HG03432 (cell line): ENCODE measurements around the gene SPAG9.
A peak's percentile ranks its signal among the peaks of the same experiment; 100 is the strongest.
"Not testable (repeated sequence)": the region's sequence is repeated elsewhere in the genome, so short reads cannot be mapped to it uniquely, and the experiment has no call there.

Experiments used
- ATAC-seq: cut with Tn5 transposase; IDR thresholded peaks from one replicate; pipeline ENCODE4 v1.9.1; 2021; ENCODE audit warnings: mild to moderate bottlenecking, moderate library complexity; ENCODE audit not compliant: unreplicated experiment

The SPAG9 gene

DNA sequence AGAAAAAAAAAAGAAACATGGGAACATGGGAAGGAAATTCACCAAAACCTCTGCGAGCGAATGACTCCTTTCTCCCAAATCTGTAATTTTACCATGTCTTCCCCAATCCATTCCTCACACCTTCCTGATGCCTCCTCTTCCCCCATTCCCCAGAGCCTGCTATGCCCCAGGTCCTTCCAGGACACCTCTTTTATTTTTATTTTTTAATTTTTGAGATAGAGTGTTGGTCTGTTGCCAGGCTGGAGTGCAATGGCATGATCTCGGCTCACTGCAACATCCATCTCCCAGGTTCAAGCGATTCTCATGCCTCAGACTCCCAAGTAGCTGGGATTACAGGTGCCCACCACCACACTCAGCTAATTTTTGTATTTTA, 179.0 kb downstream of the SPAG9 start:
- ATAC-seq: not testable (repeated sequence)

DNA sequence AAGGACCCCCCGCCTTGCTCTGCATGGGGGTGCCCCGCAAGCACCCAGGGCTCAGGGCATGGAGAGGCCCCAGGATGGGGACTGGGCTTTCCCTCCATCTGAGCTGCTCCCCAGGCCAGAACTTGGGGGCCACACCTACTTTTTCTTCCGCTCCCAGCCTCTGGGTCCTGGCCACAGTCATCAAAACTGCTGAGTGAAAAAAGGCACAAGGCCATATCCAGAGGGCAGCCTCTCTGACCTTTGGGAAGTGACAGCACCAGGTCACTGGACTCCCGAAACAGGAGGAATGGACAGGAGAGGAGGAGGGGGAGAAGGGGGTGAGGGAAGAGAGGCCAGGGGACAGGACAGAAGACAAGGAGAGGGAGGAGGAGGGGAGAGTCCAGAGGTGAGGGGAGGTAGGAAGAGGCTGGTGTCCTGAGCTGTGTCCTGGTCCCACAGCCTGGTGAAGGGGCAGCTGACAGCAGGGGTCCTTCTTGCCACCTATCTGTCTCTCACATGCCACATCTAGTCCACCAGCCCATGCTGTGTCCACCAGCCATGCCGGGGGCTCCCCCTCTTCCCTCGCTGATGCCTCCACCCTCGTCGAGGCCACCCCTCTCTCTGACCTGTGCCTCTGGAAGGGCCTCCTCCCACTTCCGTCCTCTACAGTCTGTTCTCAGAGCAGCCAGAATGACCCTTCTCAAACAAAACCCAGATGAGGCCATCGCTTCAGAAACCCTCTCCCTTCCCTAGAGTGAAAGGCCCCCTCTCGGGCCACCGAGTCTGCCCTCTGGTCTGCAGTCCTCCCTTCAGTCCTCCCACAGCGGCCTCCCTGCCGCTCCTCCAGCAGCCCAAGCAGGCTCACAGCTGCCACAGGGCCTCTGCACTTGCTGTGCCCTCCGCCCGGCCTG, 180.6 kb downstream of the SPAG9 start:
- no peak for ATAC-seq

DNA sequence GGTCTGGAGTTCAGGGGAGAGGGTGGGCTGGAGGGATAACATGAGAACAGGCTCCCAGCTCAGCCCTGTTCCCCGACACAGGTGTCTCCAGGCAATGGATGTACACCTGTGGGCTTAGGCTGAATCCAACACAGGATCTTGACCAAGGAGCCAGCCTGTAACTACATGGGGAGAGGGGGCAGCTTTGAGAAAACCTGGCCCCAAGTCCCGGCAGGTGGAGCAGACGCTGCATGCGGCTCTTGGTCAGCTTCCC, 181.2 kb downstream of the SPAG9 start:
- ATAC-seq: no peak

DNA sequence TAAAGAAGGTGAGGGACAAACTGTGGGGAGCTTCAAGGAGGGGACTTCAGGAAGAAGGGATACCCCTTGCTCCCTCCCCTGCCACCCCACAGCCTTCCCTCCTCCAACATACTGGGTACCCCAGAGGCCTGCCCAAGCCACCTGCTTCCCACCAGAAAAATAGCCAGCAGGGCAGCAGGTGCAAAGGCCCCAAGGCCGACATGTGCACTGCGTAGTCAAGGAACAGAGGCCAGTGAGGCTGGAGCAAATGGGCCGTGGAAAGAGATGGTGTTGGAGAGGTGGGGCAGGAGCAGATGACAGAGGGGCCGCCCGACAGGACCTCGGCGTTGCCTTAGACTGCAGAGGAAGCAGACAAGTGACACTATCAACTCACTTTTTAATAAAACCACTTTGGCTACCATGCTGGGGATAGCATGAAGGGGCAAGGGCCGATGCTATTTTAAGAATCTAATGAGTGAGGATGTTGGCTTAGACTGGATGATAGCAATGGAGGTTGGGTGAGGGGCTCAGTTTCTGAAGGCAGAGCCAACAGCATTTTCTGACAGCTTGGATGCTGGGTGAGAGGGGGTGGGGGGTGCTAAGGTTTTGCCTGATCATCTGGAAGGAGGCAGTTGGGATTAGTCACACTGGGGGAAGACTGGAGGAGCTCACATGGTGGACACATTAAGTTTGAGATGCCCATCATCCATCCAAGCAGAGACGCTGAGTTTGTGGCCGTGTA, 181.7 kb downstream of the SPAG9 start:
- no peak for ATAC-seq

DNA sequence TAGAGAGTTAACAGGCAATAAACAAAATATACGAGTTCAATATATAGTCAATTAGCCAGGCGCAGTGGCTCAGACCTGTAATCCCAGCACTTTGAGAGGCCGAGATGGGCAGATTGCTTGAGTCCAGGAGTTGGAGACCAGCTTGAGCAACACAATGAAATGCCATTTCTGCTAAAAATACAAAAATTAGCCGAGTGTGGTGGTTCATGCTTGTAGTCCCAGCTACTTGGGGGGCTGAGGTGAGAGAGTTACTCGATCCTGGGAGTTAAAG, 184.7 kb downstream of the SPAG9 start:
- ATAC-seq: no peak

DNA sequence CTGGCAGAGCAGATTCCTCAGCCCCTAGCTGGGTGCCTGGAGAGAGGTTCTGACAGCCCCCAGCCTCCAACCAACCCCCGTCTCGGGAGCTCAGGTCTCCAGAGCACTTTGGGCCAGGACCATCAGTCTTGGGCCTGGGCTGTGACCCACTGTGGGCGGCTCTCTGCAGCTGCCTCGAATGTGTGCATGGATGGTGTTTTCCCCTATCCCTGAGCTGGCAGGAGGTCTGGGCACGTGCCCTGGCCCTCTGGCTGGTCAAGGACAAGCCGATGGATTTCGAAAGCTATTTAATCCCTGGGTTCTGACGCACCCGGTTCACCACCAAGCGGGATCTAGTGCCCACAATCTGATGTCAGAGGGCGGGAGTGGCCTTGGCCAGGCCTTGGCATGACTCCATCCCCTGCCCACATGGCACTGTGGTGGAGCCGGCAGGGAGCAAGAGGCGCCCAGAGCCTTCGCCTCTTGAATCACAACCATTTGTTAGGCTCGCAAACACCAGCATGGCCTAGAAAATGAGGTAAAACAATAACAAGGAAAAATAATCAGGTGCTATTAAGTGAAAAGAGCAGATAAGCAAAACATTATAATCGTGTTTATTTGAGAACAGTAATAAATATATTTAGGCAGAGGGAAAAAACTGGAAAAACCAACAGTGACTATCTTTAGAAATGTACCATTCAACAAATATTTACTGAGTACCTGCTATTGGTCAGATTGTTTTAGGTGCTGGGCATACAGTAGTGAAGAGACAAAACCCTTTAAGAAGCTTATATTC, 185.3 kb downstream of the SPAG9 start:
- no peak for ATAC-seq

DNA sequence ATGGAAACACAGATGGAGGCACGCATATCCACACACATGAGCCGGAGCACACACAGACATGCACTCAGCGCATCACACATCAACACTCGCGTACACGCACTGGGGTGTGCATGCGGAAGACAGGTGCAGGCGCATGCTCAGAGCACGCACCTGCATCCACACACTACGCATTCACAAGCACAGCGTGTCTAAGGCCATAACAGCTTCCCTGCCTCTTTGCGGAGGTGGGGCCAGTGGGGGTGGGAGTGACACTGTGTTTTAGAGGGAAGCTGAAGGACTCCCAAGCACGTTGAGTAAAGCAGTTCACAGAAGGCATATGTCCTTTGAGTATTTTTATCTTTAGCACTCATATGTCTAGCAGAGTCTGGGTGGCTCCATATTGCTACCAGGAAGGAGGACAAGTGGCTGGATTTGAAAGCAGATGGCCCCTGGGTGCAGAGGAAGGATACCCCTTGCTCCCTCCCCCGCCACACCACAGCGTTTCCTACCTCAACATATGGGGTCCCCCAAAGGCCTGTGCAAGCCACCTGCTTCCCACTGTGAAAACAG, 185.9 kb downstream of the SPAG9 start:
- ATAC-seq: no peak

DNA sequence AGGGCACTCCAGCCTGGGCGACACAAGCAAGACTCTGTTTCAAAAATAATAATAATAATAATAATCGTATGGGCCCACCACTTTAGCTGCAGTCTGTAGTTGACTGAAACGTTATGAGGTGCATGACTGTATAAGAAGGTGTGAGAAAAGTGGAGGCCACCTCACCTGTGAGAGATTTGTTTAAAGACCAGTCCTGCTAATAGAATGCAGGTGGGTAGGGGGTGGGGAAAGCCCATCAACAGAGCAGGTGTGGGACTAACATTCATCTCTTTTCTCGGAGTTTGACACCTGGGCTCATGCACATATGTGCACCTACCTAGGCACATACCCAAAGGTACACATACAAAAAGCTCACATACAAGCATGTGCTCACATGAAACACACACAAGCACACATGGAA, 186.5 kb downstream of the SPAG9 start:
- no peak for ATAC-seq

DNA sequence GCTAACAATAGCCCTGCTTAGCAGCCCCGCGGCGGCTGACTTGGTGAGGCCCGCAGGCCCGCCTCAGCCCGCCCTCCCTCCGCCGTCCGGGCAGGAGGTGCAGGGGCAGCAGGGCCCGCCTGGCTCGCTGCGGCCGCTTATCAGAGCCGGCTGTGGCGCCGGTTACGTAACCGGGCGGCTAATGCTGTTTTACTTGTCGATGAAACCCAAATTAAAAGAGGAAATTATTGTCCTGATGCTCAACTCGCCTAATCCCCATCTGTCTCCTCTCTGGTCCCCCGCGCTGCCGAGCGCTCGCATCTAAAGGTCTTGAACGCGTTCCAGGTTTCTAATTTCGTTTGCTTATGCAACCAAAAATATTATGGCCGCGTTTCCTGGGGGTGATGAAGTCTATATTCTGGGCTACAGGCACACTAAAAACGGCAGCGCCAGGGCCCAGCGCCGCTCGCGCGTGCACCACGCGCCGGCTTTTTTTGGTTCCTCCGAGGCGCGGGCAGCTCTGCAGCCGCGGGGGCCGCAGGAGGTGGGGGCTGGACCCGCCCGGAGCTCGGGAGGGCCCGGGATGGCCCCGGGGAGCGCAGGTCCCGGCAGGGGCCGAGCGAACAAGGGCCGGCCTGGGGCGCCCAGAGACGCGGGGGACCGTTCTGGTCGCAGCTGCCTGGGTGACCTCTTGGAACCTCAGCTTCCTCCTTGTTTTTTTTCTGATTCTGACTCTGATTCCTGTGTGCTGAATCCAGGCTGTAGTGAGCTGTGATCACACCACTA, 189.3 kb downstream of the SPAG9 start:
- peak; percentile 72 for ATAC-seq

DNA sequence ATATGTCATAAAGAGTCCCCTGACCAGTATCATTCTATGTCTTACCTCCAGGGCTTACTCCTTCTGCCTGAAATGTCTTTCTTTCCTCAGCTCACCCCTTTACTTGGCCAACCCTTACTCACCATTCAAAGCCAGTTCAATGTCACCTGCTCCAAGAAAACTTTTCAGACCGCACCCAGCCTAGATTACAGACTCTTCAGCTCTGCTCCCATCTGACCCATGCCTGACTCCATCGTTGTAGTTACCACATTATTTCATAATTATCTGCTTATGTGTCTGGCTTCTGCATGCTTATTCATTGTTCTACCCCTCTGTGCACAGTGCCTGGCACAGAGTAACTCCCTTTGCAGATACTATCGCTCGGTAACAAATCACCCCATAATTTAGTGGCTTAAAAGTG, 192.0 kb downstream of the SPAG9 start:
- ATAC-seq: no peak

DNA sequence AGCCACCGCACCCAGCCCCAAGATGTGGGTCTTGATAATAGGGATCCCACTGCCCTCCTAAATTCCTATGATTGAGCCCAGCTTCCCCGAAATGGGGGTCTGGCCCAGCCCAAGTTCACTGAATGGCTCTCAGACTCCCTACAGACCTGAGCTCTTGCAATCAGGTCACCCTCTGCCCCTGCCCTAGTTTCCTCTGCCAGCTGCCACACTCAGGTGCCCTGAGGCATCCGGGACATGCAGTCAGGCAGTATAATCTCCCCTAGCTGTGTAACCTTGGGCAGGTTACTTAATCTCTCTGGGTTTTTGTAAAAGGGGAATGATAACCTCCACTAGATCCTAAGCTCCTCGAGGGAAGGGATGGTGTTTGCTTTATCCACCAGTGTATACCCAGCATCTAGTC, 193.4 kb downstream of the SPAG9 start:
- no peak for ATAC-seq

DNA sequence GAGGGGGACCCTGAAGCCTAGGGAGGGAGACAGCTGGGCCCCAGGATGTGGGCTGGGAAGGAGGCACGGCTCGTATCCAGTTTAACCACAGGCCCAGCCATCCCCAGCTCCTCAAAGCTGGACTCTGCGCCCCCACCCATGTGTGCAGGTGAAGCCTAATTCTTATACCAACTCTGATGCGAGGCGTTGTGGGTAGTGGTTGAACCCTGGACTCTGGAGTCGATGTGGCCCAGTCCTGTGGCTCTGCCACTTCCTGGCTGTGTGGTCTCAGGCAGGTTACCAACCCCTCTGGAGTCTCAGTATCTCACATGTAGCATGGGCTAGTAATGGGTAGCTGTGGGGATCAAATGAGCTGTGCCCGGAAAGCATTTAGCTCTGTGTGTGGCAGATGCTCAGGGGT, 194.1 kb downstream of the SPAG9 start:
- no peak for ATAC-seq

DNA sequence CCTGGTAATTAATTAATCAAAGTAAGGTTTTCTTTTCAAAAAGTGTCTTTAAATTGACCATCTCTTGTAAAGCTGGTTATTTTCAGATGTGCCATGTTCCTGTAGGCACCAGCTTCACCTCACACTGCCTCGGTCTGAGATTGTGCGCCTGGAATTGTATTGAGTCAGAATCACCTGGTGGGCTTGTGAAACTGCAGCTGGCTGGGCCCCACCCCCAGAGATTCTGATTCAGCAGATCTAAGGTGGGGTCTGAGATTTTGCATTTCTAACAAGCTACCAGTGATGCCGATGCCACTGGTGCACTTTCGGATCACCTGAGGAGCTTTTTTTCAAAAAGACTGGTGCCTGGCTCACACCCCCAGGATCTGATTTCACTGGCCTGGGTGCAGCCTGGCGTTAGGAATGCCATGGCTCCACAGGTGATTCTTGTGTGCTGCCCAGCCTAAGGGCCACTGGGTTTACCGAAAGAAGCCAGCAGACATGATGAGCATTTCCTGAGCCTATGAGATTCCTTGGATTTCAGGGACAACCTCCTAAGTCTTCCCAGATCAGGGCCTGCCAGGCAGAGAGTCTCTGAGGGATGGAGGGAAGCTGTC, 195.3 kb downstream of the SPAG9 start:
- no peak for ATAC-seq

DNA sequence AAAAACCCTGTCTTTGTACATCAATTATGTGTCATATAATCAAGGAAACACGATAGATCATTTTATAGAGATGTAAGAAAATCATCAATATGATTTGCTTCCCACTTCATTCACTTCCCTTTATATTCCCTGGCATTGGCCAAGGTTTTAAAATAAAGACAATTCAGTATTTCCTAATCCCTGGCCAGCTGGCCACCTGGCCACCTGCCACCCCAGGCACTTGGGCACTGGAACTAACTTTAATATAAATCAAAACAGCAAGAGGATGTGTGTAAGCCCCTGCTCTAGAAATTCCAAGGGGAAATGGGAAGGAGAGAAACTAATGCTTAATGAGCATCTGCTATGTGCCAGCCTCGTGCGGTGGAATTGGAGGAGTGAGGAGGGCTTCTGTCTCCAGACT, 195.9 kb downstream of the SPAG9 start:
- no peak for ATAC-seq

DNA sequence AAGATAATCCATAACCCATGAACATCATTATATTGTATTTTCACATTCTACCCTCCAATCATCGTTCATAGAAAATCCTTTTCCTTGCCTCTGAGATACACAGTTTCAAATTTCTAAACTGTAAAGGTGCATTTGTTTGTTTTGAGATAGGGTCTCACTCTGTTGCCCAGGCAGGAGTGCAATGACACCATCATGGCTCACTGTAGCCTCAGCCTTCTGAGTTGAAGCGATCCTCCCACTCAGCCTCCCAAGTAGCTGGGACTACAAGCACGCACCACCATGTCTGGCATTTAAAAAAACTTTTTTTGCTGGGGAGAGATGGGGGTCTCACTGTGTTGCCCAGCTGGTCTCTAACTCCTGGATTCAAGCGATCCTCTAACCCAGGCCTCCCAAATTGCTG, 196.4 kb downstream of the SPAG9 start:
- no peak for ATAC-seq

DNA sequence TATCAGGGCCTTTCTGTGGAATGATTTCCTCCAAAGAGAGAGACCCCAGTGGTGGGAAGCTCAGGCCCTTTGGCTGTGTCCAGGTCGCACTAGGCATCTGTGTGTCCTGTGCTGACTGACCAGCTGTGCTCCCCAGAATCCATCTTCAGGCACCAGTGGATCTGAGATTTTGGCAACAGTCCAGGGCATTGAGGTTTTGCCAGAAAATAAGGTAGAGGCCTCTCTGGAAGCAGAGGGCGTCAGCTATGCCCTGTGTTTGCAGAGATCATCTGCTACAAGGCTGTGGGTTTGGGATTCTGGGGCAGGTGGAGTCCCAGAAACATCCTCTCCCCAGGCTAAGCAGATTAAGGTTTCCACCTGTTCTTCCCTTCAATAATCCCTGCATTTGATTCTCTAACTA, 197.1 kb downstream of the SPAG9 start:
- ATAC-seq: no peak

DNA sequence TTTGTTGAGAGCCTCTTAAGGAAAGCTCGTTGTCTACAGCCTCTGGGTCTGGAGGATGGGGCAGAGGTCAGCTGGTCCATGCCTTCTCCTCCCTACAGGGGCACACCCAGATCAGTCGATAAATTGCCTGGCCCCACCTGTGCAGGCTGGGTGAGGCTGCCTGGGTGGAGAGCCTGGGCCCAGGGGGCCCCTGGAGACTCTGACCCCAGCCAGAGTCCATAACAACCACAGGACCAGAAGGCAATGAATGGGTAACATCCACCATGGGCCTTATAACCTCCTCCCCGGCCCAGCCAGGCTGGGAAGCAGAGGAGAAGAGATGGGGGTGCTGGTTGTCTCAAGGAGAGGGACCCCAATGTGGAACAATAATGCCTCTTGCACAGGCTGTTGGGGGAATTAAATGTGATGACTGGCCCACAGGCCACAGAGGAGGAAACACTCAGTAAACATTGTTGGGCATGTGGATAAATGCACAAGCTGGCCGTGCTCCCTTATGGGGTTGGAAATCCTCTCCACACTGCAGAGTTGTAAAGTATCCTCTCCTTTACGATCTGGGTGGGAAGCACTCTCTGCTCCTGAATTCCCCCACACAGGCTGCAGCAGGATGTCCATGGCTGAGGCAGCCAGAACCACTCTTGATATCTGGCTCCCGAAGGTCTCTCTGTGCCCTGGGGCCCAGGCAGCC, 197.8 kb downstream of the SPAG9 start:
- ATAC-seq: no peak

DNA sequence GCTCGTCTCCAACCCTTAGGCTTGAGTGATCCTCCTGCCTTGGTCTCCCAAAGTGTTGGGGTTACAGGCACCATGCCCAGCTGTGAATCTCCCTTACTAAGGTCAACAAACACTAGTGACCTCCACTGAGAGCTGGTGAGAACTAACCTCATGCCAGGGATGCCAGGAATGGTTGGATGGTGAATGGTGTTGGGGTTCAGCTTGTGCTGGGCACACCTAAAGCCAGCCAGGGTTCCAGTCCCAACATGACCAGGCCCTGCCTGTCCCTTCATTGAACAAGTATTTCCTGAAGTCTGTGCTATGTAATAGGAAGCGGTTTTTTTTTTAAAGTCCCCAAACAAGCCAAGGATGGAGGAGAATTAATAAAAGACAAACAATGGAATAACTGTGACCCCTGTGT, 198.6 kb downstream of the SPAG9 start:
- ATAC-seq: no peak

DNA sequence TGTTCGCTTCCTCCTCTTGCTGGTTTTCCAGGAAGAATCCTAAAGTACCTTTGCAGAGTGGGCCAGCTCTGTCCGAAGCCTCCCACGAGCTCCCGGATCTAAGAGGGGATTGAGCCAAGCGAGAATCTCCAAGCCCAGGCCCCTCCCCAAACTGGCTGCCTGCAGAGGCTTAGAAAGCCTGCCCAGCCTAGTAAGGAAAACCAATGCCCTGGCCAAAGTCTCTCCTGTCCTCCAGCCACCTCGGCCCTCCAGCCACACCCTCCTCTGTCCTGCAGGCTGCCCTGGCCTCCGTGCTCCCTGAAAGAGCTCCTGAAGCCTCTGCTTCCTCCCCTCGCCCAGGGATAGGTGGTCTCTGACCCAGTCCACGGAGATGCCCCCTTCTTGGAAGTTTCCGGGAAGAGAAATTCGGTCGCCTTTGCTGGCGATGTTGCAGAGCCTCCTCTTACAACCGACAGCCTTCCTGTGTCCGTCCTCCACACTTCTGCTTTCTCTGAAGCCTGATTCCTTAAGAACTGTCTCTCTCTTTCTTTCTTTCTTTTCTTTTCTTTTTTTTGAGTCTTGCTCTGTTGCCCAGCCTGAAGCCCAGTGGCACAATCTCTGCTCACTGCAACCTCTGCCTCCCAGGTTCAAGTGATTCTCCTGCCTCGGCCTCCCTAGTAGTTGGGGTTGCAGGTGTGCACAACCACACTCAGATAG, 199.6 kb downstream of the SPAG9 start:
- no peak for ATAC-seq

DNA sequence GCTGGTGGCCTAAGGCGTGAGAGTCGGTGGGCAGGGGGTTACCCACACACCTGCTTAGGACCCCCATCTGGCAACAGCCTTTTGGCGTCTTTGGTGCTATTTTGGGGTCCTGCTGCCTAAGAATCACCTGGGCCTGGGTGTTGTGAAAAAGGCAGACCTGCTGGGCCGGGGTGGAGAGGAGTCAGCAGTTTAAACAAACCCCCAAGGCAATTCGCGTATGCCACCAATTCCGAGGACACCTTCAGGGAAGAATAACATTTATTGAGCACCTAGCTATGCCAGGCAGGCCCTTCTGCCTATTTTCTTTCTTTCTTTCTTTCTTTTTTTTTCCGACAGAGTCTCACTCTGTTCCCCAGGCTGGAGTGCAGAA, 200.6 kb downstream of the SPAG9 start:
- no peak for ATAC-seq
